HTR-8/SVneo (cell line): Measurements from ENCODE around the gene MAP3K1.
"Not testable (repeated sequence)": the region's sequence is repeated elsewhere in the genome, so short reads cannot be mapped to it uniquely, and the experiment has no call there.

Experiments
- DNase-seq: peaks from one replicate; pipeline ENCODE4 v3.0.0; 2011; ENCODE audit warnings: low spot score, mixed read lengths; ENCODE audit not compliant: insufficient read length
- FAIRE-seq: peaks from 2 replicates; lab custom pipeline; 2011; peaks lifted over from hg19 to GRCh38; lab: Jason Lieb, UNC

MAP3K1 gene

GRCh38 chr5:56815658-56816545 is 553 bp downstream of the MAP3K1 start:
- FAIRE-seq, result no peak
- no peak for DNase-seq

GRCh38 chr5:56816546-56817081 is 1.3 kb downstream of the MAP3K1 start:
- no peak for DNase-seq
- FAIRE-seq, result no peak

GRCh38 chr5:56817263-56818014 is 2.1 kb downstream of the MAP3K1 start:
- FAIRE-seq (no peak), DNase-seq (no peak)

- DNase-seq (no peak), FAIRE-seq (no peak)
Measured at GRCh38 chr5:56818450-56819037, 3.2 kb downstream of the MAP3K1 start.

GRCh38 chr5:56819060-56819881 is 3.9 kb downstream of the MAP3K1 start:
- no peak for FAIRE-seq
- no peak for DNase-seq

GRCh38 chr5:56821868-56822267 is 6.5 kb downstream of the MAP3K1 start:
- not testable (repeated sequence) for FAIRE-seq, DNase-seq

GRCh38 chr5:56822981-56823380 is 7.6 kb downstream of the MAP3K1 start:
- FAIRE-seq (no peak), DNase-seq (no peak)

GRCh38 chr5:56824019-56824418 is 8.7 kb downstream of the MAP3K1 start:
- FAIRE-seq (no peak), DNase-seq (no peak)

GRCh38 chr5:56825222-56825824 is 10.0 kb downstream of the MAP3K1 start:
- DNase-seq, result no peak
- no peak for FAIRE-seq

GRCh38 chr5:56827049-56827448 is 11.7 kb downstream of the MAP3K1 start:
- no peak for FAIRE-seq
- DNase-seq, result no peak

- DNase-seq (no peak), FAIRE-seq (no peak)
Measured at GRCh38 chr5:56827924-56828323, 12.6 kb downstream of the MAP3K1 start.

- DNase-seq (no peak), FAIRE-seq (peak; percentile 75)
Measured at GRCh38 chr5:56829137-56829908, 14.0 kb downstream of the MAP3K1 start.

GRCh38 chr5:56831773-56832172 is 16.4 kb downstream of the MAP3K1 start:
- FAIRE-seq, result no peak
- no peak for DNase-seq

GRCh38 chr5:56833325-56833724 is 18.0 kb downstream of the MAP3K1 start:
- FAIRE-seq (no peak), DNase-seq (no peak)

- DNase-seq (no peak), FAIRE-seq (no peak)
Measured at GRCh38 chr5:56837381-56837780, 22.0 kb downstream of the MAP3K1 start.

- FAIRE-seq, result no peak
- DNase-seq, result no peak
Measured at GRCh38 chr5:56837956-56838355, 22.6 kb downstream of the MAP3K1 start.

- FAIRE-seq (peak; percentile 67), DNase-seq (no peak)
Measured at GRCh38 chr5:56838409-56839039, 23.2 kb downstream of the MAP3K1 start.

GRCh38 chr5:56839062-56839461 is 23.7 kb downstream of the MAP3K1 start:
- FAIRE-seq (no peak), DNase-seq (no peak)
